HG03378 (cell line): Measurements from ENCODE around the gene TBC1D25.
A peak's percentile ranks its signal among the peaks of the same experiment; 100 is the strongest.

ENCODE experiments used
- ATAC-seq: cut with Tn5 transposase; IDR thresholded peaks from one replicate; pipeline ENCODE4 v1.9.1; 2021; ENCODE audit warnings: mild to moderate bottlenecking, moderate library complexity; ENCODE audit not compliant: unreplicated experiment

Gene TBC1D25

DNA sequence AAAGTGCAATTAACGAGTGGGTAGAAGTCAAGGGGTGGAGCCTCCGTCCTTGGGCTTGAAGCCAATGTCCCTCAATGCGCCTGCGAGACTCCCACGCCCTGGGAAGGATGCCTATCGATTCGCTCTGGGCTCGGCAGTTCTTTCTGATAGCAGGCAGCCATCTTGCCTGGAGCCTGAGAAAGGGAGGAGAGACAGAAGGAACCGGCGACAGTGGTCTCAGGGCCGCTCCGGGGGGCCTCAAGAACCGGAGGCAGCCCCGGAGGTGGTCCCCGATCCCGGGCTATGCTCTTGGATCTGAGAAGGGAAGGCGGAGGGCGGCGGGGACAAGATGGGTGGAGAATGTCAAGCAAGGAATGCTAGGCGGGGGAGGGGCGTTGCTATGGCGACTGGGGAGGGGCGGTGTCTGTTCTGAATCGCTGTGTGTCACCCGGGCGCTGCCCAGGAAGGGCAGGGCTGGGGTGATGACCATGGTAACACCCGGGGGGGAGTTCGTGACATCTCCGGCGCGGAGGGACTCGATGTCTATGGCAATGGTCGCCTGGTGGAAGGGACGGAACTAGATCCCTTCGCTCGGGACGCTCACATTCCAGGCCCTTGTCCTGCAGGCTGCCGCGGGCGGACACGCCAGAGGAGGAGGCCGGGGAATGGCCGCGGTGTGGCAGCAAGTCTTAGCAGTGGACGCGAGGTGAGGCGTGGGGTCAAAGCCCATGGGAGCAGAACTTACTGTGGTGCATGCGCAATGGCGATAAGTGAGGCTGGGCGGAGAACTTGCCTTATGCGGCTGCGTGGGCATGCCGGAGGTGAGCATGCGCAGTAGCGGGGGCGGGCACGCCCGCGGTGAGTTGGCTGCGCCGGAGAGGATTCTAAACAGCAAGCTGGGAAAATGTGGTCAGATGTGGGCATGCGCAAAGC lies 58.1 kb downstream of the TBC1D25 start, which contains the start of gene WDR13:
WDR13 (plus strand) TSS at position 140 of the 912 bp plus-strand sequence; CDS start at position 645, 505 bp downstream.
- ATAC-seq: peak; percentile 73

GRCh38 chrX:48598614-48599013 lies 59.1 kb downstream of the TBC1D25 start:
- no peak for ATAC-seq

DNA sequence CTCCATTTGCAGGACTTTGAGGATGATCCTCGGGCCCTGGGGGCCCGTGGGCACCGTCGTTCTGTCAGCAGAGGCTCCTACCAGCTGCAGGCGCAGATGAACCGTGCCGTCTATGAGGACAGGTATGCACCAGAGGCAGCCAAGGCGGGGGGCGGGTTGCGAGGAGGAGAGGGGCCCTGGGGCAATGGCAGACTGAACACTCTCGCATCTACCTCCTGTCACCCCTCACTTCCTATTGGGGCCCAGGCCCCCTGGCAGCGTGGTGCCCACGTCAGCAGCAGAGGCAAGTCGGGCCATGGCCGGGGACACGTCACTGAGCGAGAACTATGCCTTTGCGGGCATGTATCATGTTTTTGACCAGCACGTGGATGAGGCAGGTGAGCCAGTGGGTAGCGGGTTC lies 59.8 kb downstream of the TBC1D25 start:
- ATAC-seq: no peak

GRCh38 chrX:48600226-48600625 lies 60.7 kb downstream of the TBC1D25 start:
- ATAC-seq: no peak

DNA sequence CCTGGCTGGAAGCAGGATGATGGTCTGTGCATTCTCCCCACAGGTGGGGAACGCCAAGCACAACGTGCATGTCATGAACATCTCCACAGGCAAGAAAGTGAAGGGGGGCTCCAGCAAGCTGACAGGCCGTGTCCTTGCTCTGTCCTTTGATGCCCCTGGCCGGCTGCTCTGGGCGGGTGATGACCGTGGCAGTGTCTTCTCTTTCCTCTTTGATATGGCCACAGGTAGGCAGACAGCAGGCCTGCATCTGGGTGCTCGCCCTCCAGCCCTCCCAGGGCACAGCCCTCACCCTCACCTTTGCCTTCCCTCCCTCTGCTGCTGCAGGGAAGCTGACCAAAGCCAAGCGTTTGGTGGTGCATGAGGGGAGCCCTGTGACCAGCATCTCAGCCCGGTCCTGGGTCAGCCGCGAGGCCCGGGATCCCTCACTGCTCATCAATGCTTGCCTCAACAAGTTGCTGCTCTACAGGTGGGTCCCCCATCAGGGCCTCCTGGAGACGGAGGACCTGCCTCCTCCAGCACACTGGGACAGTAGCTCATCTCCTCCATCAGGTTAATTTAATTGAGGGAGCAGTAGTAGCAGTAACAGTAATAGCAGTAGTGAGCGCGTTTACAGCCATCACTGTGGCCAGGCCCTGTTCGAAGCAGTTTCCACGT lies 62.4 kb downstream of the TBC1D25 start:
- ATAC-seq: no peak

DNA sequence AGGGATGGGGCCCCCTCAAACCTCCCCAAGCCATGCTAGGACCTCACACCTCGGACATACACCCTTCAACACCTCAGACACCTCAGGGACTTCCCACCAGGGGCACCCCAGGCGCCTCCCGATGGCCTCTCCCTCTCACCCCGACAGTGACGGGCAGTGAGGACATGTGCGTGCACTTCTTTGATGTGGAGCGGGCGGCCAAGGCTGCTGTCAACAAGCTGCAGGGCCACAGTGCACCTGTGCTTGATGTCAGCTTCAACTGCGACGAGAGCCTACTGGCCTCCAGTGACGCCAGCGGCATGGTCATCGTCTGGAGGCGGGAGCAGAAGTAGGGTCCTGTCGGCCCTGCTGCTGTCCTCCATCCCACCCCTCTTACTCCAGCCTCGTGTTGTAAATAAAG lies 65.2 kb downstream of the TBC1D25 start:
- ATAC-seq: no peak

DNA sequence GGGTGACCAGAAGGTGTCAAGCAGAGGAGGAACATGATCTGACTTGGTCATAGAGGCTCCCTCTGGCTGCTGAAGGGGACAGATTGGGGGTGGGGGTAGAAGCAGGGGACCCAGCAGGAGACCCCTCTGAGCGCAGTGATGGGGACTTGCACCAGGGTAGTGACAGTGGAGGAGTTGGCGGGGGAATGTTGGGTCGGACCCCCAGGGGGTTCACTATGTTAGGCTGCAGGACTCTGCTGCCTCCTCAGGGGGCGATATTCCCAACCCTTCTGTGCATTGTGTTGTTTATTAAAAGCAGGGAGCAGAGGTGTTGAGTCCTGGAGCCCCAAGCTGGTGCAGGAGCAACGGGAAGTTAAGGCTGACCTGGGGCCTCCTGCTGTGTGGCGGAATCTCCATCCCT lies 66.6 kb downstream of the TBC1D25 start:
- no peak for ATAC-seq

DNA sequence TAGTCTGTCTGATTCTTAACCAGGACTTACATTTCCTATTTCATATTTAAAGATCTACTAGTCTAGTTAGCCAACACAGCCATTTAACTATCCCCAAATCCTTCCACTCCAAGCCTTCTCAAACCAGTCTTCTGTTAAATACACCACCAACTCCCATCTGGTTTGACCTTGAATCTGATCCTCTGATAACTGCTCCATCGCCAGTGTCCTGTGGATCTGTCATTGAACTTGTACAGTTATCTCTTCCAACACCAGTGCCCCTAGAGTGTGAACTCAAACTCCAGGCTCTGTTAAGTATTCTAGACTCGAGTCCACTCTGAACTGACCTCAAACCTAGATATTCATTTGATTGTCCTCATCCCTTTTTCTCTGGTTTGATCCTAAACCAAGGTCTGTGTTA lies 72.2 kb downstream of the TBC1D25 start:
- ATAC-seq: no peak
